CD4-positive, alpha-beta T cell treated with Interleukin-6 for 4 hours (primary cell): ENCODE results near the gene IGFALS.

Experiments
- DNase-seq: peaks from one replicate; pipeline ENCODE4 v3.0.0-alpha.2; 2020; ENCODE audit warnings: mixed read lengths

IGFALS gene

DNA sequence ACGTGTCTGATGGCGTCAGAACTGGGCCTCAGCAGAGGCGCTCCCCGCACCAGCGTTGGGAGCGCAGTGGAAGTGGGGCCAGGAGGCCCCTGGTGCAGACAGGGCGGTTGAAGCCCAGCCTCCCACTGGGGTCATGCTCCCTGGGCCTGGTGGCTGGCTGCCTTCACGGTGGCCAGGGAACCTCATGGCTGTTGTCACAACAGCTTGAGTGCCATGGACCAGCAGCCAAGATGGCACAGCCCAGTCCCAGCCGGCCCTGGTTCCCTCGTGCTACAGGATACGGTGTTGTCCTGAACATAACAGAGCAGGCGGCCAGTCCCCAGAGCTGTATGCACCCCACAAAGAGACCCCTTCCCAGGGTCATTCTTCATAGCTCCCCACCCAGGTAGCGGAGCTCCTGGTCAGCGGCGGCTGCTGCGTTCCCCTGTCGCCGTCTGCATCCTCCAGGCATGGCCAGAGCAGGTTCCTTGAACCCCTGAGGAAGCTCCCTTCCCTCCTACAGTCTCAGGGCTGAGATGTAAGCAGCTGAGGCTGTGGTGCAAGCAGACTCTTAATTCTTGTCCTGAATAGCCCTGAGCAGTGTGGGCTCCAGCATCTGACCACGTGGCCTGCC is 51.8 kb downstream of the IGFALS start:
- no peak for DNase-seq

GRCh38 chr16:1740781-1741490 is 52.6 kb downstream of the IGFALS start:
- no peak for DNase-seq
